CD4-positive, CD25-positive, alpha-beta regulatory T cell (primary cell): ENCODE measurements around the gene ADAM12. TPM values are rescaled to one million over a fixed set of nuclear protein-coding genes. Genes with fewer than 3 reads are reported as not detected.

Source experiments
- ATAC-seq, 2 donors: fragments of 150-1000 bp; cut with Tn5 transposase; one replicate each; pipeline ENCODE4 v1.10.0; 2021; ENCODE audit warnings: low read depth in 2 of 2, moderate number of reproducible peaks in 2 of 2, moderate library complexity in 1 of 2
- DNase-seq, 3 donors: peaks; one replicate each; pipeline versions ENCODE4 v3.0.0 to v3.0.0-alpha.2; 2012 to 2022; ENCODE audit warnings: mixed read lengths in 1 of 3
- H3K27ac ChIP-seq: one replicate; pipeline ENCODE4 v1.7.0; 2013; ENCODE audit warnings: mild to moderate bottlenecking, low read length; ENCODE audit not compliant: insufficient read depth, poor library complexity, severe bottlenecking
- H3K27me3 ChIP-seq: one replicate; pipeline ENCODE4 v1.7.0; 2013; ENCODE audit warnings: low read length; ENCODE audit not compliant: control insufficient read depth, insufficient read depth
- H3K36me3 ChIP-seq: one replicate; pipeline ENCODE4 v1.7.0; 2013; ENCODE audit warnings: mild to moderate bottlenecking, low read length, moderate library complexity; ENCODE audit not compliant: control insufficient read depth, insufficient read depth
- H3K4me1 ChIP-seq: 2 replicates; pipeline ENCODE4 v1.7.0; 2013; ENCODE audit warnings: mild to moderate bottlenecking, low read length; ENCODE audit not compliant: insufficient read depth, control insufficient read depth, poor library complexity, severe bottlenecking
- H3K4me3 ChIP-seq: one replicate; pipeline ENCODE4 v1.7.0; 2013; ENCODE audit warnings: low read depth, mild to moderate bottlenecking, low read length, moderate library complexity
- H3K9me3 ChIP-seq, 2 experiments: 1 replicate in 1 of 2; 2 replicates in 1 of 2; pipeline ENCODE4 v1.7.0; 2013; ENCODE audit warnings: low read length in 2 of 2, mild to moderate bottlenecking in 1 of 2, moderate library complexity in 1 of 2; ENCODE audit not compliant: control insufficient read depth in 2 of 2
- H3K27ac Mint-ChIP-seq, 3 donors: one replicate each; pipeline ENCODE4 v1.8.0; 2020 to 2022; ENCODE audit warnings: mild to moderate bottlenecking in 3 of 3, mixed read lengths in 3 of 3, moderate library complexity in 2 of 3
- H3K27me3 Mint-ChIP-seq: one replicate; pipeline ENCODE4 v1.8.0; 2022; ENCODE audit warnings: mild to moderate bottlenecking, mixed read lengths
- H3K36me3 Mint-ChIP-seq: one replicate; pipeline ENCODE4 v1.8.0; 2020; ENCODE audit warnings: mixed read lengths
- H3K4me1 Mint-ChIP-seq, 4 donors: one replicate each; pipeline ENCODE4 v1.8.0; 2020 to 2022; ENCODE audit warnings: mixed read lengths in 4 of 4, mild to moderate bottlenecking in 1 of 4
- H3K4me3 Mint-ChIP-seq, 4 donors: one replicate each; pipeline ENCODE4 v1.8.0; 2020 to 2022; ENCODE audit warnings: mild to moderate bottlenecking in 4 of 4, mixed read lengths in 4 of 4, moderate library complexity in 3 of 4
- H3K9me3 Mint-ChIP-seq, 7 donors: one replicate each; pipeline ENCODE4 v1.8.0; 2020 to 2022; ENCODE audit warnings: mixed read lengths in 7 of 7, mild to moderate bottlenecking in 3 of 7, moderate library complexity in 2 of 7
- polyA plus RNA-seq, 4 donors: library from polyadenylated mRNA; unstranded; fragments of 300-500 nt; fragmentation: Illumina TruSeq; gene quantifications; one replicate each; pipeline ENCODE4 v1.2.3, GENCODE V29; 2021
- total RNA-seq: library from RNA; stranded (reverse); gene quantifications from one replicate; pipeline ENCODE4 v1.2.3, GENCODE V29; 2022

Gene ADAM12
- total and polyA plus RNA-seq, 5 donors from 2014 or later: 1.3 to 3.8 (median 1.9) TPM

DNA sequence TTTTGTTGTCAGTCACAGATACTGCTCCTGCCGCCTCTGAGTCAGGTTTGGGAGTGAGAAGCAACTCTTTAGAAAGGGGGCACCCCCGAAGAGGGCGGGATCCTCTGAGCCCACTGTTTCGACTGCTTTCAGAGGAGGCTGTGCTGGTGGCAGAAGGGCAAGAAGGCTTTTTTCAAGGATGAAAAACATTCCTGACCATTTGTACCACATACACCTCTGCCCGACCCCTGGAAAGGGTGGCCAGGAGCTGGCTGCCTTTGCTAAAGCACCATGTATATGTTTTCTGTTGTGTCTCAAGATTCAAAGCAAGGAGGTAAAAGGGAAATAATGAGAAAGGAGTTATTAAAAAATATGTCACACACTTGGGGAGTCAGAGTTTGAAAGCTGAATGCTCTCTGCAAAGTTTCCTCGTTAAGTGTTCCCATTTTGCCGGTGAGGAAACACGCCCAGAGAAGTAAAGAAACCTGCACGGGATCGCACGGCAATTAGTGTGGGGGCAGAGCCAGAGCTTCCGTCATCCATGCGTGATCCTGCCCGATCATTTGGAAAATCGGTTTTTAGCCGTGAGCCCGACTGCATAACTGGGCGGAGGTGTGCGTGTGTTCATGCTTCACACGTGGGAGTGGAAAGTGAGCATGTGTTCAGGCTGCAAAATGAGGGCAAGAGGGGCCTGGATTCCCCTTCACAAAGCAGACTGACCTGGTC is 163.2 kb downstream of the ADAM12 start:
- no peak overlapping the region for H3K27ac ChIP-seq
- peaks cover 3% of the 10 kb centered on the region for H3K4me1 ChIP-seq
- DNase-seq (no peak), ATAC-seq (no peak)
- H3K27me3 ChIP-seq: no peaks in the 10 kb centered on the region
- Mint-ChIP-seq H3K27me3 (no peaks in the 10 kb centered on the region), H3K4me1 (no peaks in the 10 kb centered on the region), H3K4me3 (no peak overlapping the region), H3K36me3 (no peaks in the 10 kb centered on the region), H3K9me3 (peaks cover 0 to 2% (median 0%) of the 10 kb centered on the region in 7 donors), H3K27ac (no peak overlapping the region)
- no peaks in the 10 kb centered on the region for H3K9me3 ChIP-seq
- no peak overlapping the region for H3K4me3 ChIP-seq
- H3K36me3 ChIP-seq: no peaks in the 10 kb centered on the region

DNA sequence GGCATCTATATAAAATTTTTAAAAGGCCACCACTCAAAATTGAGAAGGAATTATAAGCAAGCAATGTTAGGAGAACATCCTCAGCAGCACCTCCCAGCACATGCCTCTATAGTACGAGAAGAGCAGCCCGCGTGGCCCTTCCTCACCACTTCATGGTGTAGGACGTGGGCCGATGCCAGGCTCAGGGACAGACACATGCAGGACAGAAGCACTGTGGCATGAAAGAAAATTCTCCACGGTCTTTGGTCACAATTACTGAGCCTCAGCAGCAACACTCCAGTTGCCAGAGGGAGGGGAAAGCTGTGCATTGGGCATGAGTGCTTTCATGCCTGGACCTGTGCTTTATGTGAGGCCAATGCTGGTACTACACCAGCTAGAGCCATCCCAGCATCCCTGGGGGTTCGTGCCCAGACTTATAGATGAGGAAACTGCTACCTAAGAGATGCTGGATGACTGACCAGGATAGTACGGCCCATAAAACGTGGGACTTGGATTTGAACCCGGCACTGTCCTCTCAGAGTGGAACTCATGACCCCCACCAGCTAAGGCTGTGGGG is 164.7 kb downstream of the ADAM12 start:
- ATAC-seq: no peak
- no peaks in the 10 kb centered on the region for H3K27me3 Mint-ChIP-seq
- no peaks in the 10 kb centered on the region for H3K27me3 ChIP-seq

DNA sequence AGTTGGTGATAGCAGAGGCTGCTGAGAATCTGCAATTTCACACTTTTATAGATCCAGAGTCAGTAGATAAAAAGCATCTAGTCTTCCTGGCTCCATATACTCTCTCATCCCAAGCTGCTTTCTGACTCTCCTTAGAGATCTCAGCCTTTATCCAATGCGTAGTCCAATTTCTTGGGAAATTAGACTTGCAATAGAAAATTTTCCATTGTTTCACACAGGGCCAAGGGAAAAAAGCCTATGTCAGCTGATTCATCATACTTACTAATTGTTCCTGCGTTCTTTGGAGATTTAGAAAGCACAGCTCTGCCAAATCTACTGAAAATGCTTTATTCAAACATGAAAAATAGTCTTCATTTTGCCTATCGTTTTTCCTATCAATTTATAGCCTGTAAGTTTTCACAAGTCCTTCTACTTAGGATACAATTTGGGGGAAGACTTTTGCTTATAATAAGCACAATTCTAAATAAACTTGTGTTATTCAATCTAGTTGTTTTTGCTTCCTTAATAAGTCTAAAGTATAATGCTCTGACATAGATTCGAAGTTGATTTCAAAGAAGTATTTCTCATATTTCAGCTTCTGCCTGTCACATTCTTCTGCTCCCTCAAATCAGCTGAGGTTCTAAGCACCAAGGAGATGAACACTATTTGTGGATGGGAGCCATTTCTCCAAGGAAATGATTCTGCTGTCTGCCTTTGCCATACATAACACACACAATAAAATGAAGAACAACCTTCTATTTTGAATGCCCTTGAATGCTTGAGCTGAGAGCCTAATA is 165.4 kb downstream of the ADAM12 start:
- peaks cover 0 to 2% (median 0%) of the 10 kb centered on the region in 7 donors for H3K9me3 Mint-ChIP-seq
- no peaks in the 10 kb centered on the region for H3K36me3 Mint-ChIP-seq
- Histone ChIP-seq H3K4me1 (no peaks in the 10 kb centered on the region), H3K36me3 (no peaks in the 10 kb centered on the region), H3K9me3 (no peaks in the 10 kb centered on the region), H3K4me3 (no peak overlapping the region), H3K27ac (no peak overlapping the region), H3K27me3 (no peaks in the 10 kb centered on the region)
- H3K4me3 Mint-ChIP-seq: no peak overlapping the region
- no peaks in the 10 kb centered on the region for H3K4me1 Mint-ChIP-seq
- DNase-seq: no peak
- no peak overlapping the region for H3K27ac Mint-ChIP-seq
- ATAC-seq: no peak
- no peaks in the 10 kb centered on the region for H3K27me3 Mint-ChIP-seq

More for the DNA sequence above, 164.7 kb downstream of the ADAM12 start:
- no peaks in the 10 kb centered on the region for H3K4me1 ChIP-seq
- Mint-ChIP-seq H3K27ac (no peak overlapping the region), H3K9me3 (peaks cover 0 to 2% (median 0%) of the 10 kb centered on the region in 7 donors), H3K36me3 (no peaks in the 10 kb centered on the region), H3K4me3 (no peak overlapping the region), H3K4me1 (no peaks in the 10 kb centered on the region)
- no peak overlapping the region for H3K4me3 ChIP-seq
- H3K9me3 ChIP-seq: no peaks in the 10 kb centered on the region
- no peak for DNase-seq
- no peak overlapping the region for H3K27ac ChIP-seq
- no peaks in the 10 kb centered on the region for H3K36me3 ChIP-seq

DNA sequence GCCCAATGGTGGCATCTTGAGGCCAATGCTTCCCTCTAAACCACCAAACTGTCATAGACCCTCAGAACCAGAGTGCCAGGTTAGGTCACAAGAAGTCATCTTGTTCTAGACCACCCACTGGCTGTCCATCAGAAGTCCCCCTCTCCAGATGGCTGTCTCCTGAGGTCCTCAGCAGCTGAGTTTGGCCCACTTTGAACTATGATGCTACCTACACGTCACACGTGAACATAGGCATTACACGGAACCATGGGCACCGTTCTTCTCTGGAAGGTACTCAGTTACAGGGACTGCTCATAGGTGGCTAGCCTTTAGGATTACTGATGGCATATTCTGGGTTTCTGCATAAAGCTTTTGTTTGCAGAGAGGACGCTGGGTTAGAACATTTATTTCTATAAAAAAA is 166.4 kb downstream of the ADAM12 start:
- Histone ChIP-seq H3K27ac (no peak overlapping the region), H3K4me1 (no peaks in the 10 kb centered on the region), H3K36me3 (no peaks in the 10 kb centered on the region), H3K4me3 (no peak overlapping the region), H3K9me3 (no peaks in the 10 kb centered on the region), H3K27me3 (no peaks in the 10 kb centered on the region)
- no peaks in the 10 kb centered on the region for H3K36me3 Mint-ChIP-seq
- H3K27ac Mint-ChIP-seq: no peak overlapping the region
- H3K4me3 Mint-ChIP-seq: no peak overlapping the region
- H3K27me3 Mint-ChIP-seq: no peaks in the 10 kb centered on the region
- DNase-seq (no peak), ATAC-seq (no peak)
- peaks cover 0 to 2% (median 0%) of the 10 kb centered on the region in 7 donors for H3K9me3 Mint-ChIP-seq
- H3K4me1 Mint-ChIP-seq: no peaks in the 10 kb centered on the region

DNA sequence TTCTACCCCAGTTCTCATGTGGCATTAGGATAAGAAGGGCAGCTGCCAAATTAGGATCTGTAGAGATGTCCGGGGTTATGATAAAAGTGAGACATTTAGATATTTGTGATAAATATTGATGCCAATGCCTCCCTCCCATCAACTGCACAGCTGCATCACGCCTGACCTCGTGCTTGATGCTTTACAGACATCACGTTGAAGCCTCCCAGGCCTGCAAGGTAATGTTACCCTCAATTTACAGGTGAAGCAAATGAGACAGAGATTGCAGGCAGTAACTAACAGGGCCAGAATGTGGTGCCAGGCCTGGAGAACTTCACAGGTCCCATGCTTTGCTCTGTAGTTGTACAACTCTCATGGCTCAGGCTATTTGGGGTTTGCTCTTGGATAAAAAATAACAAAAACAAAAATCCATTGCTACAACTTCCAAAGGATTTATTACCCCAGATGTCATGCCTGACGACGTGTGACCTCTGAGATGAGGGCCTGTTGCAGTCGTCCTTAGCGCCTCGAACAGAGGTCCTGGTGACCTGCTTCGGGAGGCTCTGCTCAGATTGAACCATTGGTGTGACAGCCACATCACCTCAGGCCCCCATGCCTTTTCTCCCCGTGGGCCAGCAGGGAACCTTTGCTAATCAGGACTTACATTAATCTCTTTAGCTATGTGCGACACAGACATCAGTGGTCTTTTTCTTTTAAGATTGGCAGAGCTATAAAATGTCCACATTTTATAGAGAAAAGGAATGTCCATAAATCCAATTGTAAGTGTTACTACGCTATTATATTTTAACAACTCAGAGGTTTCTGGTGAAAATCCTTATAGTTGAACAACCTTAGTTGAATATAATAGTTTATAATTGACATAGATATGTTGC is 169.3 kb downstream of the ADAM12 start:
- Histone ChIP-seq H3K27me3 (no peaks in the 10 kb centered on the region), H3K27ac (no peak overlapping the region), H3K36me3 (no peaks in the 10 kb centered on the region), H3K9me3 (no peaks in the 10 kb centered on the region), H3K4me1 (no peaks in the 10 kb centered on the region), H3K4me3 (no peak overlapping the region)
- Mint-ChIP-seq H3K4me3 (no peak overlapping the region), H3K36me3 (no peaks in the 10 kb centered on the region), H3K27ac (no peak overlapping the region), H3K4me1 (no peaks in the 10 kb centered on the region), H3K9me3 (peaks cover 0 to 2% (median 0%) of the 10 kb centered on the region in 7 donors), H3K27me3 (no peaks in the 10 kb centered on the region)
- DNase-seq (no peak), ATAC-seq (no peak)

DNA sequence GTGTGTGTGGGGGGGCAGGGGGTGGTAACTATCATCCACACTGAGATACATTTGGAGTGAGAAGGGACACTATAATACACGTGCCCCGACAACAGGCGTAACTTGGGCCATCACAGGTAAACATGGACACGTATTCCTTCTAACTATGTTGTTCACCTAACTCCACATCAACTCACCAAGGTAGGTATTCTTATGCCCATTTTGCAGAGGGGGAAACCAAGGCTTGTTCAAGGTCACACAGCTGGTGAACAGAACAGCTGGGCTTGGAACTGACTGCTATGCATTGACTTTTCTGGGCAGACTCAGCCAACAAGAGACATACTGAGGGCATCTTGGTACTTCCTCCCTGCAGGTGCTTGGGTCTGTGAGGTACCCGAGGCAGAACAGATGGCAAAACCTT is 170.1 kb downstream of the ADAM12 start:
- Mint-ChIP-seq H3K9me3 (peaks cover 0 to 2% (median 0%) of the 10 kb centered on the region in 7 donors), H3K27ac (no peak overlapping the region), H3K4me3 (no peak overlapping the region), H3K36me3 (no peaks in the 10 kb centered on the region), H3K4me1 (no peaks in the 10 kb centered on the region), H3K27me3 (peaks cover 2% of the 10 kb centered on the region)
- ATAC-seq (no peak), DNase-seq (no peak)
- Histone ChIP-seq H3K27me3 (no peaks in the 10 kb centered on the region), H3K27ac (no peak overlapping the region), H3K4me1 (no peaks in the 10 kb centered on the region), H3K36me3 (no peaks in the 10 kb centered on the region), H3K9me3 (no peaks in the 10 kb centered on the region), H3K4me3 (no peak overlapping the region)

DNA sequence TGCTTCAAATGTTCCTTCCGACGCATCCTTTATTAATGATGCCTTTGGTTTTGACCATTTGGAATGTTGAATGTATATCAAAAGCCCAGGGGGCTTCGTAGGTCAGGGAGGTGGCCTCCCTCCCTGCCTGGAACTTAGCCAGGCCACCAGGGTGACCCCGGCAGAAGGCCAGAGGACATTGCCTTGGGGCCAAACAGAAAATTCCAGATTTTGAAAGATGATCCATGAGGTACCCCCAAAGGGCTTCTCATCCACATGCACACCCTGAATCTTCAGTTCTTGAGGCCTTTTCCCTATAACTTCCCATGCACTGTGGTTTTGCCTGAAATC is 171.7 kb downstream of the ADAM12 start:
- H3K4me1 ChIP-seq: no peaks in the 10 kb centered on the region
- H3K36me3 ChIP-seq: no peaks in the 10 kb centered on the region
- Mint-ChIP-seq H3K27ac (no peak overlapping the region), H3K9me3 (peaks cover 0 to 2% (median 0%) of the 10 kb centered on the region in 7 donors), H3K4me3 (no peak overlapping the region), H3K36me3 (no peaks in the 10 kb centered on the region), H3K4me1 (no peaks in the 10 kb centered on the region), H3K27me3 (peaks cover 4% of the 10 kb centered on the region)
- DNase-seq (no peak), ATAC-seq (no peak)
- H3K27ac ChIP-seq: no peak overlapping the region
- no peak overlapping the region for H3K4me3 ChIP-seq
- H3K9me3 ChIP-seq: no peaks in the 10 kb centered on the region
- H3K27me3 ChIP-seq: no peaks in the 10 kb centered on the region
